Activated naive CD8-positive, alpha-beta T cell treated with anti-CD3 and anti-CD28 coated beads, Interleukin-2, amount 50 U/mL, for 16 hours (primary cell): ENCODE results near the gene TXNIP.

ENCODE experiments used
- DNase-seq: peaks from one replicate; pipeline ENCODE4 v3.0.0-alpha.2; 2020; ENCODE audit warnings: low read depth, low spot score

TXNIP gene

DNA sequence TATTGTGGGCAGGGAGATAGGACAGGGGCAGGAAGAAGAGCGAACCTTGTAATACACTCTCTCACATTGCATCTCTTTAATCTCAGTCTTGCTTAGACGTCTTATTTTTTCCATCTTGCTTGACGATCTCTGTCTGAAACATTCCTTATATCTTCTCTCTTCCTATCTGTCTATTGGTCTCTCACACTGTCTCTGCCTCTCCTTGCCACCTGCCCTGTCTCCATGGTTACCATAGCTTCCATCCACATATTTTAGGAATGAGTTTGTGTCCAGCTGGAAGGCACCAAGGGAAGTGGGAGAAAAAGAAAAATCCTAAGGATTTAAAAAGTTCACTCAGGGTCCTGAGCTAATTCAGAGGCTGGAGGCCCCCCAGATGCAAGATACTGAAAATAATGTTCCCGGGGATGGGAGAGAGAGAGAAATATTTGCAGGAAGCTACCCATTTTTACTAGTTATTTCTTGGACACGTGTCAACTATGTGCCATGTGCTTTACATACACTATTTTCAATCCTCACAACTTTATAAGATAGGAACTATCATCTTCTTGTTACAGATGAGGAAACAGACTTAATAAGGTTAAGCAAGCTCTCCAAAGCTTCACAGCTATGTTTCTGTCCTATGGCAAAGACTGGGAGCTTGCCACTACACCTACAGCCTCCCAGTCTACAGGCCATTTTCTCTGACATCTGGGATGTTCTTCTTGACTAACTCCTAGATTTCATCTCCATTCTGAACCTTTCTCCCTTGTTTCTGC is 32.9 kb downstream of the TXNIP start:
- no peak for DNase-seq

DNA sequence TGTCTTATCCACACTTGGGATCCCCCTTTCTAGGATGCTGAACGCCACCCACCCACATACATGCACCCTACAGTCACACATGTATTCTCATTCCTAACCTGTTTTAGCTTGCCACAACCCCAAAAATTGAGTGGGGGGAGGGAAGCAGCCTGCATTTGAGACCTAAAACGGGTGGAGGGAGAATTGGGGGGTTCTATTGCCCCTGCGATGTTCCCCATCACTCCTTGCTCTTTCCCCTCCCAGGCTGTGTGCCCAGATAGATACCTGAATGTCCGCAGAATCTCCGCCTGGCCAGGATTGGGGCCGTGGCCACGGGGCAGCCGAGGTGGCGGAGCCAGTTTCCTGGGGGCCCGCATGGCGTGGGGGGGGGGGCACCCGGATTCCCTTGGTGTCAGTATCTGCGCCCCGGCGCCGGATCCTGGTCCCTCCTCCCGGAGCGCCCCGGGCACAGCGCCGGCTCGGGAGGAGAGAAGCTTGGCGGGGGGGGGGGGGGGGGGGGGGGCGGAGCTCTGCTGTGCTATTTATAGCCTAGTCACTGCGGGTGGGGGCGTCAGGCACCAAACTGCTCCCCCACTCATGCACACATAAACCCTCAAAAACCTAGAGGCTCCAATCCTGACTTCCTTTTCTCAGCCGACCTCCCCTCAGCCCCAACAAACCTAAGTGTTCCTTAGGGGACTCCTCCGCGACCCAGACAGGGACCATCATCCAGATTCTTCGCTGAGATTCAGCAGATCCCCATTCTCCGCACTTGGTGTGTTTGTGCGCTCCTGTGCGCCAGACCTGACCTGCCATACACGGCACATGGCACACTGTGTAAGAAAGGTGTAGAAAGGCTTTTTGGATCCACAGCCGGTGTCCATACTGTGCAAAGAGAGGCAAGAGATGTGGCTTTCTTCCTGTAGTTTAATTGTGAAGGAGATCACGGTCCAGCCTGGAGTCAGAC is 33.9 kb downstream of the TXNIP start:
- DNase-seq = no peak

DNA sequence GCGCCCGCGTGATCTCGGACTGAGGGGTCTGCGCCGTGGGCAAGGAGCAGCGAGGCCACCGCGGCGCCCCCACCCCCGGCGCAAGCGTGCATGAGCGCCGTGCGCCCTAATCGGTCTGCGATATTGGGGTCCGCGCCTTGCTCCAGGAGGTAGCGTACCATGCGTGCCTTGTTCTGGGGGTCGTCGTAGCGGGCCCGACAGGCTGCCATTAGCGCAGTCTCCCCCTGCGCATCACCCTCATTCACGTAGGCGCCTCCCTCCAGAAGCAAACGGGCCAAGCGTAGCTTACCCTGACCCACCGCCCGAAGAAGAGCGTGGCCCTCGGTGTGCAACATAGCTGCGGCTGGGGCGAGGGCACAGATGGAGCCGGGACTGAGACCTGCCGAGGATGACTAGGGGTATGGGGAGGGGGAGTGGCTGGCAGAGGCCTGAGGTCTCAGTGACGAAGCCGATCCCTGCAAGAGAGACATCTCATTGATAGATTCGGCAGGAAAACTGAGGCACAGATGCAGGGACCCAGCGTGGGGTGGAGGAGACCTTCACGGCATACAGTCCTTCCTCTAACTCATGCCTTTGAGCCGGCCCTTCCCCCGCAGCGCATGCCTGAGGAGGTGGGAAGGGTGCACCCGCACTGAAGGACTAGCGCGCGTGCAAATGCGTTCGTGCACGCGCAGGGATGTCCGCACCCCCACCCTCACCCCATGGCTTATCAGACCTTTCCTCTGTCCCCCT is 34.8 kb downstream of the TXNIP start:
- DNase-seq = peak; percentile 30

DNA sequence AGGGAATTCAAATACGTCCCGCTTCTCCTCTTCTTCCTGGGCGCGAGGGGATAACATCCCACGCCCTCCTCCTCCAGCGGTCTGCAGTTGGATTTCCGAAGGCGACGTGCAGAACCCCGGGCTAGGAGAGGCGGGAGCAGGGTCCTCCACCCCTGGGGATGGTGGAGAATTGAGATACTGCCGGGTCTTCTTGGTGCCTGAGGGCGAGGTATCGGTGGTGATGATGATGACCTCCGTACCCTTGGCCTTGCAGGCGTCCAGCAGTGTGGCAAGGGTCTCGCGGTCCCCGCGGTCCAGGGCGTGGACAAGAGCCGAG is 35.3 kb downstream of the TXNIP start:
- DNase-seq = no peak

DNA sequence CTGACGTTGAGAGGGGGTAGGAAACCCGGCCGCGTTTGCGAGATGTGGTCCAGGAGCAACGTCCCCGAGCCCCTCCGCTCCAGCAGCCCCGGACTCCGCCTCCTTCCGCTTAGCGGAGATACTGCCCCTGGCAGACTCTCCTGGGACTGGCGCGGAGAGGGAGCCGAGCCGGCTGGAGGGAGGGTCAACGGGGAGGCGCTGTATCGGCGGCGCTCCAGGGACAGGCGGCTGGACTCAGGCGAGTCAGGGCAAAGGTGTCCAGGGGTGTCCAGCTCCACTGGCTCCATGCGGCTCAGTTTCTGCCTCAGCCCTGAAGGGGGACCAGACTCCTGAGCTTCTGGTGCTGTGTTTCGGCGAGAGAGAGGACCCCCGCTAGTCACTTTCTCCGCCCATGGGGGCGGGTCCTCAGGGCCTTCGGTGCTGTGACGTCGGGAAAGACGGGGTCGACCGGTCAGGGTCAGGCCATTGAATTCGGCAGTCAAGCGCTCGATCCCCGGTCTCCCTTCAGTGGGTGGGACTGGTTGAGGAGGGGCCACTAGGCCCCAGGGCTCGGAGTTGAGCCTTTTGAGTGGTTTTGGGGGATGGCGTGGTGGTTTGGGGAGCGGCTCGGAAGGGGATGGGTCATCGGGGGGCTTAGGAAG is 35.8 kb downstream of the TXNIP start:
- DNase-seq = no peak

DNA sequence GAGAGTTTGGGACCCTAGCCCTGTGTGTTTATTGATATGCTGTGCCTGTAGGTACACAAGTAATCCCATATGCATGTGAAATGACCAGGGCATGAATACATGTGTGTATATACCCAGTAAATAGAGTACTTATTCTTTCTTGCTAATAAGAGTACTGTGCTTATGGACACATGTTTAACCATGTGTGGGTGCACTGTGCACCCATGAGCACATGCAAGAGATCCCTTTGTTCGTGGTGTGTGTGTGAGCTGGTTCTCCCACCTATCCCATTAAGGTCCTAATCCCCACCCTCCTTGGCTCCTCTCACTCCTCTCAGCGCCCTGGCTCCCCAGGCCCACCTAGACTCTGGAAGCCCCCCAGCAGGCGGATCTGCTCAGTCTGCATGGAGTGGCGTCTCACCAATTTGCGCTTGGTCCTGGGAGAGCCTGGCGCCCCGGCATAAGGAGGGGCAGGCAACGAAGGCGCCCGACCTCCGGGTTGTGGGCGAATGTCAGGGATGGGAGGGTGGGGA is 36.4 kb downstream of the TXNIP start:
- DNase-seq = no peak

DNA sequence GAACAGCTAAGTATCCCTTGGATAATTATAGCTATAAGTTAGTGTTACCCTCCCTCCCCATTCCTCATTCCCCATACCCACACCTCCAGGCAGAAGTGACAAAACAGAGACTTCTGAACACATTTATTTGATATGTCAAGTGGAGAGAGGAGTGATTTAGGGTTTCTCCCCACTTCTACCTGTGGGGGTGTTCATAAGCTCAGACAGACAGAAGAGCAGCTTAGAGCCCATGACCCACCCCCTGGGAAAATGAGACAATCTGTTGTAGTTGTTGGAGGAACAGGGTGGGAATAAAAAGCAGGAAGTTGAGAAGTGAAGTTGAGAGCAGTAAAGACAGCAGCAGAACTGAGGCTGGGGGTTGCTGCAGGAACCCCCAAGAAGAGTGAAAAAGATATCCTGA is 37.0 kb downstream of the TXNIP start:
- DNase-seq = no peak

DNA sequence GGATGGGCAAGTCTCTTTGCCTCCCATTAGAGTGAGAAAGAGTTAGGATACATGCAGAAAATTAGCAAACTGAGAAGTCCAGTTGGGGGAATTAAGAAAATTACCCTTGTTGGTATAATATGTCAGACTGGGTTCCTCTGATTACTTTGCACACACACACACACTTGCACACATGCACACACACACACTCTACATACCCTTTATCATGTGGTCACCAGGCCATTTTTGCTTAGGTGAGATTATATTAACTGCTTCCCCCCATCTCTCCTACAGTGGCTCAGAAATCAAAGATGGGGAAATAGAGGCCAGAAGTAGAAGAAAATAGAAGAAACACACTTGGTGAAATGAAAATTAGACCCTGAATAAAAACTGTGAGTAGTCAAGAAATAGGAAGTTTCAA is 37.6 kb downstream of the TXNIP start:
- DNase-seq = no peak

DNA sequence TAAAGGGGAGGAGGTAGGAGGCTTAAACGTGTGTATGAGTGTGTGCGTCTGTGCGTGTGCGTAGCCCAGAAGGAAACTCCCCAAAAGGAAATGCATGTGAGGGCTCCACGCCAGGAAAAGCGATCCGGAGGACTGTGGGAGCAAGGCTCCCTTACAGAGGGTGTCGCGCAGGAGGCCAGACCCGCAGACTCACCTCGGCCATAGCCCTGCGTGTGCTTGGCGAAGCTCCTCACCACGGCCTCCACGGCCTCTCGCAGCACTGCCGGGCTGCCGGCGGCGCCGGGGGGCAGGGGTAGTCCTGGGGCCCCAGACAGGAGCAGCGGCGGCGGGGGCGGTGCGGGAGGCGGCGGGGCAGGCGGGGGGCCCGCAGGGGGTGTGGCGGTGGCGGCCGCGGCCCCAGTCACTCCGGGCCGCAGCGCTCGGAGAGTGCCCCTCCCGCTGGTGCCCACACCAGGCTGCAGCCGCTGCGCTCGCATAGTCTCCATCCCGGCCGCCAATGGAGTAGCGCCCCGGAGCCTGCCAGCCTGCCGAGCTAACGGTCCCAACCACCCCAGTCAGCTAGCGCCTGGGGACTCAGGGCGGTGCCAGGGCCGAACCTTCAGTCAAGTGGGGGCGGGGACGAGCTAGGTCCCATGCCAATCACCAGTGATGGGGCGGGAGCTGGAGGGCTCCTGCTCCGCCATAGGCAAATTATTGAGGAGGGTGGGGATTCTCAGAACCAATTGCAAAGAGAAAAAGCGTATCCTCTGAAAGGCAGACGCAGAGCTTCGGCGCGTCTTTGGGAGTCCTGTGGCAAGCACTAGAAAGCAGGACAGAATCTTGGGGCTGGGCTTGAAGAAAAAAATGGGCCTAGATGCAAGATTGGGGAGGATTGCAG is 38.7 kb downstream of the TXNIP start, which contains the start of gene LIX1L:
TSS of gene LIX1L (minus strand) at position 575 of the 877 bp plus-strand sequence. CDS start at position 485, 90 bp downstream.
- DNase-seq = peak; percentile 90

DNA sequence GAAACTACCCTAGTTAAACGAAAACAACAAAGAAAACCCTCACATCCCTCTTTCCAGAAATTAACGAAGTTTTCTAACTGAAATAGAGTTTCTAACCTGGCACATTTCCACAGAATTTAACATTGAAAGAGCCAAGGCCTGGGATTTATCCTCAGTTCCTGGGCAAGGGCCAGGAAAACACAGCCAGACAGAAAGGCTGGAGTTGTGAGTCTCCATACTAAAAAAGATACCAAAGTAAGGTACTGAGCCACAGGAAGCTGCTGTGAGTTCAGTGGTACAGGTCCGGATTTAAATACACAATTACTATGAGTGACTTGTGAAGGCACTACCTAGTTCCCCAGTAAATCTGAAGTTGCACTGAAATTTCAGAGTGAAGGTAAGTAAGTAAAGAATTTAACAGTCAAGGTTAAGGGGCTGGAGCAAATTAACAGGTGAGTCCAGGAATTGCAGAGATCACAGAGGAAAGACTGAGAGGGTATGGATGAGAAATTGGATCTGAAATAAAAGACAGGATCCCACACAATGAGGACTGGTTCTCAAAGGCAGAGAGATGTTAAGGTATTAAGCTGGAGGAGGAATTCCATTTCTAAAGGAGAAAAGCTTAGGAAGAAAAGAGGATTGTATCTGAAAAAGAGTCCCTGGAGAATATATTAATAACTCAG is 39.5 kb downstream of the TXNIP start:
- DNase-seq = no peak

DNA sequence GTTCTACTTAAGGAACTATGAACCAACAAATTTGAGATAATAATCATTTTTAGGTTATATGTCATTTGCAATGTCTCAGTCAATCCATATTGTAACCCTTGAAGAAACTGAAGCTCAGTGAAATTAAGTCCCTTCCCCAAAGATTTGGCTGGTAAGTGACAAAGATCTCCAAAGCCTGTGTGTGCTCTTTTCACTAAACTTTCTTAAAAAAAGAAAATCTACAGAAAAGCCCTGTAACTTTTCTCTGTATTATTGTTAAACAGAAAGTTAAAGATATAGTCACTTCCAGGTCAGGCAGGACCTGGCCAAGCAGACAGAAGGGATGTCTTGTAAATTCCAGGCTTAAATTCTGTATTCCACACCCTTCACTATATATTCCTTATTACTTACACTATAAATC is 40.0 kb downstream of the TXNIP start:
- DNase-seq = no peak

DNA sequence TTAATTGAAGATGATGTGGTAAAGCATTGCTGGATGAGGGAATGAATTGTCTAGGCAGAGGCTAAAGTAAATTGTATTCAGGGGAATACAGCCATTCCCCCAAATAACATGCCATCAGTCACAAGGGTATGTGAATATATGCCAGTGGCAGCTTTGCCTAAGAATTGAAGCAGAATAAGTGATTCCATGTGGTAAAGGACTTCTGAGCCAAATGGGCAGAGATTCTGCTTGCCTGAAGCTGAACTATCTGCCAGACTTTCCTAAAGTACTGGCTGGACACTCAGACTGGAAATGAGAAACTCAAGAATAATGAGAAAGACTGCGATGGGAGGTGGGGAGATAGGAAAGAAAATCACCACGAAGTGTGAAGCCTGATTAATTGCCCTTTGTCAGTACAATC is 40.9 kb downstream of the TXNIP start:
- no peak for DNase-seq

DNA sequence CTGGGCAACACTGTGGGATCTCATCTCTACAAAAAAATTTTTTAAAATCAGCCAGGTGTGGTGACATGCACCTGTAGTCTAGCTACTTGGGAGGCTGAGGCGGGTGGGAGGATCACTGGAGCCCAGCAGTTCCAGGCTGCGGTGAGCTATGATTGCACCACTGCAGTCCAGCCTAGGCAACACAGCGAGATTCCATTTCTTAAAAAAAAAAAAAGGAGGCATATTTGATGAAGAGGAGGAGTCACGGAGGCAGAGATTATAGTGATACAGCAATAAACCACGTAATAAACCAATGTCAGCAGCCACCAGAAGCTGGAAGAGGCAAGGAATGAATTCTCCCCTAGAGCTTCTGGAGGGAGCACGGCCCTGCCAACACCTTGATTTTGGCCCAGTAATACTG is 42.5 kb downstream of the TXNIP start:
- no peak for DNase-seq

DNA sequence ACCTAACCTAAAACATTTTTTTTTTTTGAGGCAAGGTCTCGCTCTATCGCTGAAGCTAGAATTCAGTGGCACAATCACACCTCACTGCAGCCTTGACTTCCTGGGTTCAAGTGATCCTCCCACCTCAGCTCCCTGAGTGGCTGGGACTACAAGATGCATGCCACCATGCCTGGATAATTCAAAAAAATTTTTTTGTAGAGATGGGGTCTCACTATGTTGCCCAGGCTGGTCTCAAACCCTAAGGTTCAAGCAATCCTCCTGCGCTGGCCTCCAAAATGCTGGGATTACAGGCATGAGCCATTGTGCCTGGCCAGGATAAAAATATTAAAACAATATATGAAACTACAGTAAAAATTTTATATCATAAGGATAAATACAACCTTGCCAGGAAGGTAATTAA is 43.5 kb downstream of the TXNIP start:
- no peak for DNase-seq

DNA sequence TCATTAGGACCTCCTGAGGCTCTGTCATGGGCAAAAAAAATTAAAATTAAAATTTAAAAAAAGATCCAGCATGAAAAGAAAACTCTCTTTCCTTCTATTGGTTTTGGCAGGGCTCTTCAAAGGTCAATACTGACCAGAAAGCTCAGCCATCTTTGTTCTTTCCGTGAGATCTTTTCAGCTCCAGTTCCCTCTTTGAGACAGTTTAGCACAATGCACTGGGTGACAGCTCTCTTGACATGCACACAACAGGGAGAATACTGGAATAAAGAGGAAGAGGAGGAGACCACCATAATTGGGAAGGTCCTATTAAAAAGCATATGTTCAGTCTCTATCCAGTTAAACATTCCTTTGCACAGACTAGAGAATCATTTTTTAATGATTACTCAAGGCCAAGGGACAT is 44.9 kb downstream of the TXNIP start:
- no peak for DNase-seq

DNA sequence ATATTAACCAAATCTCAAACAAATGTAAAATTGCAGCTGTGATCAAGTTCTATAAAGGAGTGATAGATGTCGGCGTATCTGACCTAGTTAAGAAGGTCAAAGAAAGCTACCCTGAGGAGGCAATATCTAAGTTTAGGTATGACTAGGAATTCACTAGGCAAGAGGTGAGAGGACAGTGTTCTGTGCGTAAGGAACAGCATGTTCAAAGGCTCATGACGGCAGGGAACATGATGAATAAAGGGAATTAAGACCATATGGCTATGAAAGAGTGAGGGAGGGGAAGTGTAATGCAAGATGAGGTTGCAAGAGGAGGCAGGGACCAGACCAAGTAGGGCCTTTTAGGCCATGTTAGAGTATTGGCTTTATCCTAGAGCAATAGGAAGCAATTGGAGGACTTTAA is 47.2 kb downstream of the TXNIP start:
- no peak for DNase-seq

DNA sequence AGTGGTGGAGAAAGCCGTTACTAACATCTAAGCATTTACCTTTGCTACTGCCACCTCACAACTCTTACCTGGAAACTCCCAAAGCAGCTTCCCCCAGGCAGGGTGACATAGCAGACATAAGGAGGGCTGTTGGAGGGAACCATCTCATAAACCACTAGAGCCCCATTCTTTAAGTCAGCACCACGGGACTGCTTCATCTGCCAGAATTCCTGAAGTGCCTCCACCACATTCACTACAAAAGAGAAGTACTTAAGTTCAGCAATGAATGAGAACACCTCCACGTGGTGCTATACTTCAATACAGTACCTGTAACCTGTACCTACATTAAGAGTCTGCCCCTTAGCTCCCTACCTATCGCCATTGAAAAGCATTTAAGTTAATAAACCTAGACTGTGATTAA is 48.8 kb downstream of the TXNIP start:
- no peak for DNase-seq

DNA sequence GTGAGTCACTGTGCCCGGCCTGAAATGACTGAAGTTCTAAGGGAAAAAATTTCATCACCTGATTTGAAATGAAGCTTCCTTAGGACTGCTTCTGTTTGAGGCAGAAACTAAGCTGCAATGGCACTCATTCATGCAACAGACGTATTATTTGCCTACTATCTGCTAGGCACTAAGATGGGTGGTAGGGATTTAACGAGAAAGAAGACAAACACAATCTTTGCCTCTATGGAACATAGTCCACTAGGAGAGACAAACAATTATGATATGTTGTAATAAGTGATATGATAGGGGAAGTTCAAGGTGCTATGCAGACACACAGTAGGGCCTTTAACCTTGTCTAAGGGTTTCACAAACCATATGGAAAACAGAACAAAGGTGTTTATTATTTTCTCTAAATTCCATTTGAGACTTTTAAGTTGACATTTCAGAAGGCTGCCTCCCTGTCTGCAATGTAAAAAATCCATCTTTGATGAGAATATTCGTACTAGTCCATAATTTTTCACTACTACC is 49.8 kb downstream of the TXNIP start:
- DNase-seq = no peak

DNA sequence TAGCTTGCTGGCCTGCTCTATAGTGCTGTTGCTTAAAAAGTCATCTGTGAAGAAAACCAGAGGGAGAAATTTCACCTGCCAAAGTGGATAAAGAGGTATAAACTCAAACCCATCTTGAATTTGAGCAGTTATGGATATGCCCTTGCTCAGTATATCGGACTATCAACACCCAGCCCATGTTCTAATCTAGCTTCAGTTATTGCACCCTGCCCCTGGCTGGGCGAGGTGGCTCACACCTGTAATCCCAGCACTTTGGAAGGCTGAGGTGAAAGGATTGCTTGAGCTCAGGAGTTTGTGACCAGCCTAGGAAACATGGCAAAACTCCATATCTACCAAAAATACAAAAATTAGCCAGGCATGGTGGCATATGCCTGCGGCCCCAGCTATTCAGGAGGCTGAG is 51.8 kb downstream of the TXNIP start:
- DNase-seq = no peak

DNA sequence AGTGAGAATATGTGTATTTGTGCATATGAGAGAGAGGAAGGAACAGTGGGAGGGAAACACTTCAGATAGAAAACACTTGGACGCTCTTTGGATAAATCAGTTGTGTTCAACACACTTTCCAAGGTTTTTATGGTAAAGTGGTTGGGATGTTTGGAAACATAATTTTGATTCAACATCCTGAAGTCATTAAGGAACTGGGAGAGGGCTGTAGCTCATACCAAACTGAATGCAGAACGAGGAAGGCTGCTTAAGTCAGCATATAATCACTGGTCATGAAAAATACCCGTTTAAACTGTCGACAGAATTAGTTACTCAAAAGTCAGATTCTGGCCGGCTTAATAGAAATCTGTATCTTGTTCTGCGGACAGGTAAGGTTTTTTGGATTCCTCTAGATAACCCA is 53.5 kb downstream of the TXNIP start:
- DNase-seq = no peak
